SK-N-SH (cell line): ENCODE data around the gene PRPSAP2. TPM values are rescaled to one million over a fixed set of nuclear protein-coding genes. Genes with fewer than 3 reads are reported as not detected.

Source experiments
- CTCF ChIA-PET: fragments of 300-600, 350-600 bp; formaldehyde crosslinking; extraction: SDS; loops from one replicate; lab custom pipeline; 2021; lab: Yijun Ruan, JAX
- POLR2A ChIA-PET: fragments of 350-600 bp; sonication (Branson Sonifier 250); formaldehyde crosslinking; extraction: SDS; loops from one replicate; lab custom pipeline; 2020; ENCODE audit warnings: antibody characterized with exemption, inconsistent platforms; lab: Yijun Ruan, JAX
- DNase-seq: peaks from one replicate; pipeline ENCODE4 v3.0.0; 2012
- H2AFZ ChIP-seq: fragments of 200-600 bp; sonication (generic); 2 replicates; pipeline ENCODE4 v1.8.1; 2016; ENCODE audit warnings: antibody characterized with exemption, mild to moderate bottlenecking, low read depth
- H3F3A ChIP-seq: fragments of 200-600 bp; sonication (generic); replicated peaks from 2 replicates; pipeline ENCODE3; 2016; ENCODE audit warnings: antibody characterized with exemption, mild to moderate bottlenecking; ENCODE audit not compliant: insufficient read depth
- H3K27ac ChIP-seq, 2 experiments: fragments of 200-500 bp in 1 of 2; fragments of 200-600 bp in 1 of 2; sonication (Bioruptor generic) in 1 of 2; sonication (generic), shearing (Covaris generic) in 1 of 2; 2 replicates each; pipeline versions ENCODE4 v1.5.1 to v1.6.1; 2014 to 2016; ENCODE audit warnings: low read depth in 2 of 2, inconsistent platforms in 1 of 2, low read length in 1 of 2, mild to moderate bottlenecking in 1 of 2, mixed read lengths in 1 of 2
- H3K27me3 ChIP-seq: fragments of 200-600 bp; sonication (generic), shearing (Covaris generic); 2 replicates; pipeline ENCODE4 v1.6.1; 2016; ENCODE audit warnings: mixed run types; ENCODE audit not compliant: insufficient read depth
- H3K36me3 ChIP-seq, 2 experiments: fragments of 200-500 bp in 1 of 2; fragments of 200-600 bp in 1 of 2; sonication (Bioruptor generic) in 1 of 2; sonication (generic) in 1 of 2; replicated peaks in 1 of 2; 2 replicates each; pipeline versions ENCODE3 to v1.5.1; 2014 to 2016; ENCODE audit warnings: low read length in 1 of 2, mild to moderate bottlenecking in 1 of 2; ENCODE audit not compliant: insufficient read depth in 2 of 2, control insufficient read depth in 1 of 2
- H3K4me1 ChIP-seq, 2 experiments: fragments of 200-500 bp in 1 of 2; fragments of 200-600 bp in 1 of 2; sonication (Bioruptor generic) in 1 of 2; sonication (generic), shearing (Covaris generic) in 1 of 2; 2 replicates each; pipeline versions ENCODE4 v1.5.1 to v1.6.1; 2014 to 2016; ENCODE audit warnings: low read depth in 1 of 2, low read length in 1 of 2, mixed run types in 1 of 2; ENCODE audit not compliant: insufficient read depth in 2 of 2, control insufficient read depth in 1 of 2
- H3K4me2 ChIP-seq: fragments of 200-600 bp; sonication (generic), shearing (Covaris generic); 2 replicates; pipeline ENCODE4 v1.6.1; 2017; ENCODE audit warnings: mixed run types
- H3K4me3 ChIP-seq, 2 experiments: fragments of 200-500 bp in 1 of 2; fragments of 200-600 bp in 1 of 2; sonication (Bioruptor generic) in 1 of 2; sonication (generic), shearing (Covaris generic) in 1 of 2; 2 replicates each; pipeline versions ENCODE4 v1.5.1 to v1.8.1; 2014 to 2016; ENCODE audit warnings: low read depth in 2 of 2, inconsistent platforms in 1 of 2, low read length in 1 of 2, mild to moderate bottlenecking in 1 of 2, mixed read lengths in 1 of 2, moderate library complexity in 1 of 2
- H3K79me2 ChIP-seq: fragments of 200-600 bp; sonication (generic); 2 replicates; pipeline ENCODE4 v1.8.1; 2017; ENCODE audit warnings: mild to moderate bottlenecking; ENCODE audit not compliant: insufficient read depth
- H3K9ac ChIP-seq: fragments of 200-600 bp; sonication (generic); 2 replicates; pipeline ENCODE4 v1.6.1; 2017; ENCODE audit warnings: mixed run types
- H3K9me2 ChIP-seq: fragments of 200-600 bp; sonication (generic); 2 replicates; pipeline ENCODE4 v1.6.1; 2017; ENCODE audit warnings: mixed run types
- H3K9me3 ChIP-seq: fragments of 200-600 bp; sonication (generic); 2 replicates; pipeline ENCODE4 v1.6.1; 2017; ENCODE audit warnings: mixed run types, mild to moderate bottlenecking, moderate library complexity
- H4K20me1 ChIP-seq: fragments of 200-600 bp; sonication (generic); 2 replicates; pipeline ENCODE4 v1.6.1; 2017; ENCODE audit warnings: mild to moderate bottlenecking, mixed run types; ENCODE audit not compliant: insufficient read depth
- CTCF ChIP-seq: fragments of 200-600 bp; sonication (generic); IDR thresholded peaks from 2 replicates; pipeline ENCODE4 v1.6.1; 2017; ENCODE audit warnings: antibody characterized with exemption, mild to moderate bottlenecking, moderate library complexity
- EZH2phosphoT487 ChIP-seq: fragments of 200-600 bp; sonication (generic); IDR thresholded peaks from 2 replicates; pipeline ENCODE4 v1.6.1; 2017; ENCODE audit warnings: low read depth, mixed run types, mild to moderate bottlenecking, antibody characterized with exemption, moderate library complexity, borderline replicate concordance
- FOSL2 ChIP-seq: IDR thresholded peaks from 2 replicates; pipeline ENCODE4 v1.4.0; 2012; ENCODE audit warnings: low read depth, mild to moderate bottlenecking, moderate library complexity, borderline replicate concordance
- JUND ChIP-seq: IDR thresholded peaks from 2 replicates; pipeline ENCODE4 v1.4.0; 2012
- MEF2A ChIP-seq: IDR thresholded peaks from 2 replicates; pipeline ENCODE4 v1.4.0; 2012; ENCODE audit warnings: low read depth, borderline replicate concordance
- NFIC ChIP-seq: IDR thresholded peaks from 2 replicates; pipeline ENCODE4 v1.4.0; 2012; ENCODE audit warnings: borderline replicate concordance
- NRF1 ChIP-seq: IDR thresholded peaks from 2 replicates; pipeline ENCODE4 v1.6.1; 2012; ENCODE audit warnings: low read depth, mild to moderate bottlenecking, low read length
- POLR2AphosphoS5 ChIP-seq: IDR thresholded peaks from 2 replicates; pipeline ENCODE4 v1.6.1; 2012; ENCODE audit warnings: low read depth, low read length
- TAF1 ChIP-seq: IDR thresholded peaks from 2 replicates; pipeline ENCODE4 v1.6.1; 2012; ENCODE audit warnings: low read depth, mild to moderate bottlenecking, low read length, moderate library complexity, borderline replicate concordance
- TCF12 ChIP-seq: IDR thresholded peaks from 2 replicates; pipeline ENCODE4 v1.4.0; 2012
- TEAD4 ChIP-seq: IDR thresholded peaks from 2 replicates; pipeline ENCODE4 v1.4.0; 2012; ENCODE audit warnings: mild to moderate bottlenecking, borderline replicate concordance; ENCODE audit not compliant: insufficient read depth
- WGBS: methylation state at CpG from one replicate; pipeline ENCODE4 v1.1.6; 2017; ENCODE audit warnings: low lambda C conversion rate; 5-methylcytosine and 5-hydroxymethylcytosine counted together
- polyA plus RNA-seq, 3 experiments: library from polyadenylated mRNA; depleted of rRNA; stranded (reverse); fragments of >200 nt; gene quantifications; 2 replicates each; pipeline ENCODE4 v1.2.3, GENCODE V29; 2012
- TF ChIP-seq, protein P1 (sequence below): IDR thresholded peaks from 2 replicates; pipeline ENCODE4 v1.4.0; 2012; ENCODE audit warnings: low read depth, borderline replicate concordance
- TF ChIP-seq, protein P2 (sequence below): IDR thresholded peaks from 2 replicates; pipeline ENCODE4 v1.4.0; 2012; ENCODE audit warnings: low read depth, borderline replicate concordance

Gene PRPSAP2
- polyA plus RNA-seq, 1 of the 3 experiments (the other 2 are of a cell fraction), result 27.6 TPM

DNA sequence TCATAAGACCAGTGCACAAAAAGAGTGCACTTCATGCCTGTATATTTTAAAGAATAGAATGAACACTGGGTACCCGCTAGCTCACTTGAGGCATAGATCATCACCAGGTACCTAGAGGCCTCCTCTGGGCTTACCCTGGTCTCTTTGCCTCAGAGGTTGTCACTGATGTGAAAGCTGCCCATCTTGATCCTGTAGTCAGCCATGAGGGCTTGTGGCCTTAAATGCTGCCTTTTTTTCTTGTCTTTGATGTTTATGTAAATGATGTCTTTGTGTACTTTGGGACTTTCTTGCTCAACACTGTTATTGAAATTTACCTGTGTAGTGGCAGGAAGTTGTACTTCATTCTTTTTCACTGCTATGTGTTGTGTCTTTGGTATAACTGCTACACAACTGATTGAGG, 67.3 kb downstream of the PRPSAP2 start:
- 94% methylated on average over 1 of the region's 1 CpG for WGBS
- no peaks in the 10 kb centered on the region for H4K20me1 ChIP-seq
- H3K27me3 ChIP-seq, result no peaks in the 10 kb centered on the region
- H3K9ac ChIP-seq, result no peak overlapping the region
- no peak for TF ChIP-seq POLR2AphosphoS5
- no peak for TF ChIP-seq TEAD4
- TF ChIP-seq NFIC, result no peak
- TF ChIP-seq TCF12, result no peak
- TF ChIP-seq CTCF, result no peak
- TF ChIP-seq, protein P1, sequence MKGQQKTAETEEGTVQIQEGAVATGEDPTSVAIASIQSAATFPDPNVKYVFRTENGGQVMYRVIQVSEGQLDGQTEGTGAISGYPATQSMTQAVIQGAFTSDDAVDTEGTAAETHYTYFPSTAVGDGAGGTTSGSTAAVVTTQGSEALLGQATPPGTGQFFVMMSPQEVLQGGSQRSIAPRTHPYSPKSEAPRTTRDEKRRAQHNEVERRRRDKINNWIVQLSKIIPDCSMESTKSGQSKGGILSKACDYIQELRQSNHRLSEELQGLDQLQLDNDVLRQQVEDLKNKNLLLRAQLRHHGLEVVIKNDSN, result no peak
- no peaks in the 10 kb centered on the region for H3K9me3 ChIP-seq
- no peaks in the 10 kb centered on the region for H3K9me2 ChIP-seq
- peaks cover 12 to 16% of the 10 kb centered on the region in 2 experiments; a peak in 3 of 4 replicates for H3K4me1 ChIP-seq
- POLR2A ChIA-PET, result no interaction called here
- no peak overlapping the region for H3K27ac ChIP-seq
- H3K79me2 ChIP-seq, result no peaks in the 10 kb centered on the region; the same call in 1 of the 2 replicates
- no peak overlapping the region for H3K4me3 ChIP-seq
- no peak overlapping the region for H3K4me2 ChIP-seq
- no peak overlapping the region for H2AFZ ChIP-seq
- DNase-seq, result no peak
- peaks cover 16% of the 10 kb centered on the region for H3F3A ChIP-seq
- peaks cover 2 to 14% of the 10 kb centered on the region in 2 experiments for H3K36me3 ChIP-seq
- CTCF ChIA-PET, result no interaction called here

DNA sequence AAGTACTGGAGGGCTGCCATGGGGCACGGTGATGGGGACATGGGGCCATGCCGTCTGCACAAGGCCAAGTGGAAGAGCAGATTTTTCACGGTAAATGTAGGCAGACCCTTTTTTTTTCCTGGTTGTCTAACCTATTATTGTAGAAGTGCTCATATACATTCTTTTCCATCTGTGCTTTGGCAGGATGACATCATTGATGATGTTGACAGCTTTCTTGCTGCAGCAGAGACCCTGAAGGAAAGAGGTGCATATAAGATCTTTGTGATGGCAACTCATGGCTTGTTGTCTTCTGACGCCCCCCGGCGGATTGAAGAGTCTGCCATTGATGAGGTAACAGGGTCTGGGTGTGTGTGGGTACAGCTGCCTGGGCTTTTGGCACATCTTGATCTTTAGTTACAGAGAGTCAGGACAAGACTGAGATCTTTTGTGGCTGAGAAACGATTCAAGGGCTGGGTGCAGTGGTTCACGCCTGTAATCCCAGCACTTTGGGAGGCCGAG, 70.7 kb downstream of the PRPSAP2 start:
- H3K4me1 ChIP-seq, result no peaks in the 10 kb centered on the region
- H2AFZ ChIP-seq, result no peak overlapping the region
- H3K9me3 ChIP-seq, result no peaks in the 10 kb centered on the region
- CTCF ChIA-PET, result no interaction called here
- TF ChIP-seq MEF2A (no peak), TCF12 (no peak), FOSL2 (no peak), TEAD4 (no peak), EZH2phosphoT487 (no peak), NRF1 (no peak), NFIC (no peak), TAF1 (no peak), JUND (no peak)
- TF ChIP-seq, protein P2, sequence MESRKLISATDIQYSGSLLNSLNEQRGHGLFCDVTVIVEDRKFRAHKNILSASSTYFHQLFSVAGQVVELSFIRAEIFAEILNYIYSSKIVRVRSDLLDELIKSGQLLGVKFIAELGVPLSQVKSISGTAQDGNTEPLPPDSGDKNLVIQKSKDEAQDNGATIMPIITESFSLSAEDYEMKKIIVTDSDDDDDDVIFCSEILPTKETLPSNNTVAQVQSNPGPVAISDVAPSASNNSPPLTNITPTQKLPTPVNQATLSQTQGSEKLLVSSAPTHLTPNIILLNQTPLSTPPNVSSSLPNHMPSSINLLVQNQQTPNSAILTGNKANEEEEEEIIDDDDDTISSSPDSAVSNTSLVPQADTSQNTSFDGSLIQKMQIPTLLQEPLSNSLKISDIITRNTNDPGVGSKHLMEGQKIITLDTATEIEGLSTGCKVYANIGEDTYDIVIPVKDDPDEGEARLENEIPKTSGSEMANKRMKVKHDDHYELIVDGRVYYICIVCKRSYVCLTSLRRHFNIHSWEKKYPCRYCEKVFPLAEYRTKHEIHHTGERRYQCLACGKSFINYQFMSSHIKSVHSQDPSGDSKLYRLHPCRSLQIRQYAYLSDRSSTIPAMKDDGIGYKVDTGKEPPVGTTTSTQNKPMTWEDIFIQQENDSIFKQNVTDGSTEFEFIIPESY, result no peak
- POLR2A ChIA-PET, result no interaction called here
- DNase-seq, result no peak
- no peaks in the 10 kb centered on the region; the same call in 1 of the 2 replicates for H3K79me2 ChIP-seq
- no peak overlapping the region for H3K4me3 ChIP-seq
- no peaks in the 10 kb centered on the region for H3K9me2 ChIP-seq
- H3K27ac ChIP-seq, result no peak overlapping the region
- no peaks in the 10 kb centered on the region for H4K20me1 ChIP-seq
- H3K27me3 ChIP-seq, result no peaks in the 10 kb centered on the region
- no peak overlapping the region for H3K4me2 ChIP-seq
- H3K9ac ChIP-seq, result no peak overlapping the region
- H3F3A ChIP-seq, result no peaks in the 10 kb centered on the region
- 91% methylated on average over 9 of the region's 9 CpGs for WGBS
- peaks cover 15 to 24% of the 10 kb centered on the region in 2 experiments for H3K36me3 ChIP-seq
